Effector memory CD4-positive, alpha-beta T cell (primary cell): ENCODE measurements around the gene HSD17B3.

Source experiments
- DNase-seq, 3 donors: peaks; one replicate each; pipeline ENCODE4 v3.0.0-alpha.2; 2020
- H3K27ac ChIP-seq: 2 replicates; pipeline ENCODE4 v1.7.0; 2013; ENCODE audit warnings: mild to moderate bottlenecking, low read length, moderate library complexity; ENCODE audit not compliant: insufficient read depth, poor library complexity, severe bottlenecking
- H3K27me3 ChIP-seq: replicated peaks from 2 replicates; pipeline ENCODE4 v1.7.0; 2013; ENCODE audit warnings: mild to moderate bottlenecking, low read length; ENCODE audit not compliant: insufficient read depth, control insufficient read depth, poor library complexity, severe bottlenecking
- H3K36me3 ChIP-seq: 2 replicates; pipeline ENCODE4 v1.7.0; 2013; ENCODE audit warnings: mild to moderate bottlenecking, low read length, moderate library complexity; ENCODE audit not compliant: control insufficient read depth, insufficient read depth
- H3K4me1 ChIP-seq: 2 replicates; pipeline ENCODE4 v1.7.0; 2013; ENCODE audit warnings: low read length, mild to moderate bottlenecking; ENCODE audit not compliant: control insufficient read depth, insufficient read depth, poor library complexity, severe bottlenecking
- H3K4me3 ChIP-seq: 2 replicates; pipeline ENCODE4 v1.7.0; 2013; ENCODE audit warnings: low read length, low read depth, mild to moderate bottlenecking; ENCODE audit not compliant: insufficient read depth, poor library complexity, severe bottlenecking
- H3K9me3 ChIP-seq: 2 replicates; pipeline ENCODE4 v1.7.0; 2013; ENCODE audit warnings: mild to moderate bottlenecking, low read length, moderate library complexity; ENCODE audit not compliant: control insufficient read depth

The HSD17B3 gene

DNA sequence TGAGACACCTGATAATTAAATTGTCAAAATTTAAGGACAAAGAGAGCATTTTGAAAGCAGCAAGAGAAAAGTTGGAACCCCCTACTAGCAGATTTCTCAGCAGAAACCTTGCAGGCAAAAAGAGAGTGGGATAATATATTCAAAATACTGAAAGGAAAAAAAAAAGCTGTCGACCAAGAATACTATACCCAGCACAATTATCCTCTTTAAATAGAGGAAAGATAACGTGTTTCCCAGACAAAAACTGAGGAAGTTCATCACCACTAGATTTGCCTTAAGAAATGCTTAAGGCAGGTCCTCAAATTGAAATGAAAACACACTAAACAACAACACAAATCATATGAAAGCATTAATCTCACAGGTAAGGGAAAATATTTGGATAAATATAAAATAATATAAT, 27.0 kb downstream of the HSD17B3 start:
- no peaks in the 10 kb centered on the region for H3K27me3 ChIP-seq
- no peaks in the 10 kb centered on the region for H3K4me1 ChIP-seq
- DNase-seq: no peak
- H3K27ac ChIP-seq: no peak overlapping the region
- peaks cover 4% of the 10 kb centered on the region for H3K9me3 ChIP-seq
- H3K36me3 ChIP-seq: no peaks in the 10 kb centered on the region
- H3K4me3 ChIP-seq: no peak overlapping the region

DNA sequence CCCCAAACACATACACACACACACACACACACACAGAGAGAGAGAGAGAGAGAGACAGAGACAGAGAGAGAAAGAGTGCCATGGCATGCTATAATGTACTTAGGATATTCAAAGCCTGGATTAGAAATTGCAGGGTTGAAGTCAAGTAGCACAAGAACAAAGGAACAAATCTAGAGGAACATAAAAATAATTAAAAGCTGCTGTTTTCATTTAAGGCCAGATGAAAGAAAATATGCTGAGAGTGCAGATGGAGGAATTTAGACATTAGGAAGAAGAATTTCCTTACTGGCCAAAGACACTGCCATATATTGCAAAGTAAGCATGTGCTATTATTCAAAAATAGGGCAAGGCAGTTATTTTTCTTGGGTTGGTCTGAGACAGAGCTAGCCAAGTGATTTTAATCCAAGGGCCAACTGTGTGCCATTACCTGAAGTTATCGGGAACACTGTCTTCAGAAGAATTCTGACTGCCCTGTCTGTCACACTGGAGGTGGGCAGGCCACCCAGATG, 31.7 kb downstream of the HSD17B3 start:
- Histone ChIP-seq H3K9me3 (peaks cover 4% of the 10 kb centered on the region), H3K36me3 (no peaks in the 10 kb centered on the region), H3K4me1 (no peaks in the 10 kb centered on the region), H3K4me3 (no peak overlapping the region), H3K27me3 (no peaks in the 10 kb centered on the region), H3K27ac (no peak overlapping the region)
- DNase-seq: no peak

DNA sequence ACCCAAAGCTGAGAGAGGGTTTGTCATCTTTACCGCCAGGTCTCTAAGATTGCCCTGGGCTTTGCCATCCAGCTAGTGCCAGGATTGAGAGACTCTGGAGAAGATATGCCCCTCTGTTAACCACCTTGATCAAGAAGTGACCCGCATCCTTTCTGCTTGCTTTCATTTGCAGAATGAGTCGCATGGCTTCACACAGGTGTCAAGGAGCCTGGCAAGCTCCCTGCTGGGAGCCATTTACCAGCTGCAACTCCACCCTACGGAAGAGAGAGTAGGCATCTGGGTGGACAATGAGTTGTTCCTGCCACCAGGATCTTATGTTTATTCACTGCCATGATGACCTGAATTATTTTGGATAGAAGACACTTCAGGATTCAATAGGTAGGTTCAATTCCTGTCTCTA, 43.0 kb downstream of the HSD17B3 start:
- no peak overlapping the region for H3K27ac ChIP-seq
- H3K36me3 ChIP-seq: no peaks in the 10 kb centered on the region
- no peaks in the 10 kb centered on the region for H3K9me3 ChIP-seq
- H3K4me1 ChIP-seq: no peaks in the 10 kb centered on the region
- H3K4me3 ChIP-seq: no peak overlapping the region
- DNase-seq: no peak
- no peaks in the 10 kb centered on the region for H3K27me3 ChIP-seq

DNA sequence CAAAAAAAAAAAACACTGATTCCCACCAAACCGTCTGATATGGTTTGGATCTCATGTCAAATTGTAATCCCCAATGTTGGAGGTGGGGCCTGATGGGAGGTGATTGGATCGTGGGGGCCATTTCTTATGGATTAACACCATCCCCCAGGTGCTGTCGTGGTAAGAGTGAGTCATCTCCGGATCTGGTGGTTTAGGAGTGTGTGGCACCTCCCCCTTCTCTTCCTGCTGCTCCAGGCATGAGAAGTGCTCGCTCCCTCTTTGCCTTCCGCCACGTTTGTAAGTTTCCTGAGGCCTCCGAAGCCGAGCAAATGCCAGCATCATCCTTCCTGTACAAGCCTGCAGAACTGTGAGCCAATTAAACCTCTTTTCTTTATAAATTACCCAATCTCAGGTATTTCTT, 45.2 kb downstream of the HSD17B3 start:
- H3K4me1 ChIP-seq: no peaks in the 10 kb centered on the region
- H3K36me3 ChIP-seq: no peaks in the 10 kb centered on the region
- DNase-seq: no peak
- no peak overlapping the region for H3K4me3 ChIP-seq
- H3K27ac ChIP-seq: no peak overlapping the region
- no peaks in the 10 kb centered on the region for H3K9me3 ChIP-seq
- no peaks in the 10 kb centered on the region for H3K27me3 ChIP-seq

DNA sequence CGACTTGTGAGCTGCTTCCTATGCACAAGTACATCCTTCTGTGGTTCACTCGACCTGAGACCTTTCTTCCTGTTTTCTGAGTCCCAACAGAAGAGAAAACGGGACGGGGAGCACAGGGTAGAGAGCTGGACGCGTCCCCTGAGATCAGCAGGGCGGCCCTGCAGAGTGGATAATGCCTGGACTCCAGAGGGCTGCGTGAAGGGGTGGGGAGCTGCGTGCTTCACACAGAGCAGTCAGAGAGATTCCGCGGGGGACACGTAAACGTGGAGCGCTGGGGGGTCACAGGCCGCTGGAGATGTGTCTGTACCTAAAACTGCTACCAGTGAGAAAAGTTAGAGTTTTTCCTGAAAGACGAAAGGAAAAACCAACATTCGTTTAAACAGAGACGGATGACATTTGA, 46.3 kb downstream of the HSD17B3 start:
- Histone ChIP-seq H3K4me1 (no peaks in the 10 kb centered on the region), H3K27ac (no peak overlapping the region), H3K36me3 (no peaks in the 10 kb centered on the region), H3K4me3 (no peak overlapping the region), H3K27me3 (no peaks in the 10 kb centered on the region), H3K9me3 (no peaks in the 10 kb centered on the region)
- no peak for DNase-seq

DNA sequence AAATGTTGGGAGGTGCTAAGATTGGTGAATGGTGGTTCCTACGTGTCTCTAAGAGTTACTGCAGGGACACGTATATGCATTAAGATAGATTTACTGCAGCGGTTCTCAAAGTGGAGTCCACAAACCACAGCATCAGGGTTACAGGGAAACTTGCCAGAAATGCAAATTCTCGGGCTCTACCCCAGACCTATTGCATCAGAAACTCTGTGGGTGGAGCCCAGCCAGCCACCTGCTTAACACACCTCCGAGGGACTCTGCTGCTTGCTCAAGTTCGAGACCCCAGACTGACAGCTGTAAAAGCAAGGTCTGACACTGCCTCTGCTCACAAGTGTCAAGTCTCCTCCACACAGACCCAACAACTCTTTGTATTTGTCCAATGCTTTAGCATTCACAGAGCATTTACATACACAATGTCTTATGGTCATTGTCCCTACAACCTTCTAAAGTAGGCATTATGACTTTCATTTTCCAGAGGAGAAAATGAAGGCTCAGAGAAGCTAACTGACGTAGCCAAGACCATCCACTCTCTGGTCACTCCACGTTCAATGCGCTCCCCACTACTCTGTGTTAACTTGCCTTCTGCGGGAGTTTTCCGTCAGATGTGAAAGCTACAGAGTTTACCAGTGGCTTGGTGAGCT, 48.8 kb downstream of the HSD17B3 start:
- Histone ChIP-seq H3K9me3 (no peaks in the 10 kb centered on the region), H3K36me3 (no peaks in the 10 kb centered on the region), H3K27me3 (no peaks in the 10 kb centered on the region), H3K27ac (no peak overlapping the region), H3K4me3 (no peak overlapping the region), H3K4me1 (no peaks in the 10 kb centered on the region)
- DNase-seq: no peak

DNA sequence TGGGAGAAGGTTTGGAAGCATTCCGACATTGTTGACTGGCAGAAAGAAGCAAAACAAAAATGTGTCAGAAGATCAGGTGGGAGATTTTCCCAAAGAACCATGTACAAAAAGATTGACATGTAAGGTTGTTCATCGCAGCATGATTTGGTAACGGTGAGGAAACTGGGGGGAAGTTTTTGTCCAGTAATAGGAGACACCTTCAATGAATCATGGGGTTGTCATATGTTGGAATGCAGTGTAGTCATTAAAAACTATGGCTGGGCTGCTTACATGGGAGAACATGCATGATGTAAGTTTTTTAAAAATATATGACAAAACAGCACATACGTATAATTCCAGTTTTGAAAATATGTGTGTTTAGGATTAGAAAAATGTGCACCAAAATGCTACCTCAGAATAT, 50.5 kb downstream of the HSD17B3 start:
- Histone ChIP-seq H3K4me3 (no peak overlapping the region), H3K27me3 (no peaks in the 10 kb centered on the region), H3K27ac (no peak overlapping the region), H3K9me3 (no peaks in the 10 kb centered on the region), H3K4me1 (no peaks in the 10 kb centered on the region), H3K36me3 (no peaks in the 10 kb centered on the region)
- no peak for DNase-seq

DNA sequence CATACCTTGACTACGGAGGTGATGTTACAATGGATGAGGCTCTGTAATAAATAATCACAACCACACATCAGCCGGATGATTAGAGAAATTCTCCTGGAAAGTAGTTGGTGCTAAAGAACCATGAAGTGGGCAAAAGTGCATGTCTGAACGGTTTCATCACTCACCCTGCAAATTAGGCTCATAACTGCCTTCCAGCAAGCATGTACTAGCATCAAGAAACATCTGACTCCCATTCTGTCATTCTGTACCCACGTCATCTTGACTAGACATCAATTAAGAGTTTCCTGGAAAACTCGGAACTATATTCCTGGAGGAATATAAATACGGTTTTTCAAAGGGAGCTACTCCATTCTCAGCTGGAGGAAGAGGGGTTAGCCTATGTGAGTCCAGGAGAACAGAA, 52.2 kb downstream of the HSD17B3 start:
- no peak for DNase-seq
- Histone ChIP-seq H3K27me3 (no peaks in the 10 kb centered on the region), H3K9me3 (no peaks in the 10 kb centered on the region), H3K4me1 (no peaks in the 10 kb centered on the region), H3K36me3 (no peaks in the 10 kb centered on the region), H3K4me3 (no peak overlapping the region), H3K27ac (no peak overlapping the region)

DNA sequence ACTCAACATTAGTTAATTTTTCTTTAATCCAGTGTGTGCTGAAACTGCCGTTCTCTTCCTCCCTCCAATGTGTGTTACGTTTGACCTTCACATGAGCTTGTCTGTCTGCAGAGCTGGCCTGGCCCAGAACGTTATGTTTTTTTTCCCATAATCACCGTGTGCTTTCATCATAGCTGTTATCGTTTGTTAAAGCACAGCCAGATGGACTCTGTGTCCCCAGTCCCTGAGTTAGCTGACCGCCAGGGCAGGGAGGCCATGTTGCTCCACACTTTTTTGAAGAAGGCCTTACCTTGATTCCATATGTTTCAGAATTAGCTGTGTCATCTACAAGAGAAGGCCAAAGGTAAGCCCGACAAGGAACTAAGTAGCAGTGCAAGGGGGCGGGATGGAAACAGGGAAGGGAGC, 55.7 kb downstream of the HSD17B3 start:
- Histone ChIP-seq H3K27ac (no peak overlapping the region), H3K9me3 (no peaks in the 10 kb centered on the region), H3K27me3 (no peaks in the 10 kb centered on the region), H3K4me3 (no peak overlapping the region), H3K36me3 (no peaks in the 10 kb centered on the region), H3K4me1 (no peaks in the 10 kb centered on the region)
- DNase-seq: no peak

DNA sequence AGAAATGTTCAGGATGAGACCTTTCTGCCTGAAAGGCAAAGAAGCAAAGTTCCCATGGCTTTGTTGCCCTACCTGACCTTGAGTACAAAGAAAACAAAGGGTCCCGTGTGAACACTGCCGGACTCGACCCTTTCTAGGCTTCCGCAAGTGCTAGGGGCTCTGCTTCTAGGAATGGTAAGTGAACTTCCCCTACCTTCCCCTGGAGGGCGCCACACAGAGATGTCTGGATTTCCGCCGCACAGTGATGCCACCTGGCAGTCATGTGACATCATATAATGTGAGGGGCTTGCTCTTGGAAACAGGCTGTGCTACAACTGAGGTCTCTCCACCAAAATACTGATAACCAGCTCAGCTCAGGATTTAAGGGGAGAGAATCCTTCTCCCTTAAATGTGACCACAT, 56.6 kb downstream of the HSD17B3 start:
- H3K36me3 ChIP-seq: no peaks in the 10 kb centered on the region
- no peaks in the 10 kb centered on the region for H3K4me1 ChIP-seq
- H3K27ac ChIP-seq: no peak overlapping the region
- no peaks in the 10 kb centered on the region for H3K9me3 ChIP-seq
- DNase-seq: no peak
- no peaks in the 10 kb centered on the region for H3K27me3 ChIP-seq
- no peak overlapping the region for H3K4me3 ChIP-seq
